GM19239 (cell line): ENCODE results near the gene SCD5.

Experiments used
- DNase-seq: peaks from one replicate; pipeline ENCODE4 v3.0.0; 2011; ENCODE audit warnings: low spot score; ENCODE audit not compliant: insufficient read length
- FAIRE-seq: peaks from 2 replicates; lab custom pipeline; 2011; peaks lifted over from hg19 to GRCh38; lab: Jason Lieb, UNC

Gene SCD5

DNA sequence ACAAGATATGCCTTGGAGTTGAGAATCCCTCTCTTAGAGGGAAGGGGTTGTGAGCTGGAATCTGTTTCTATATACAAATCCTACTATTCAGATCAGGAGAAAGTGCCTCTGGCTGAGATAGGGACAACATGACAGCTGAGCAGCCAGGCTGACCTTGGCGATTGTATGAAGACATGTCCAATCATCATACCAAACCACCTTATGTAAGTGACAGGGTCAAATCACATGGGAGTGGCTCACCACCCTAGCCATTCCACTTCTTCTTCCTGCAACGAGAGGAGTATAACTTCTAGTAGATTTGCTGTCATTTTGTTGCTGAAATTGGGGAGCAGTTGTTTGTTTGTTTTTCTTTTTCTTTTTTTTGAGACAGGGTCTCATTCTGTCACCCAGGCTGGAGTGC lies 188.6 kb downstream of the SCD5 start:
- FAIRE-seq (no peak), DNase-seq (no peak)

- no peak for FAIRE-seq
- no peak for DNase-seq
Measured at GRCh38 chr4:82606622-82607021, 192.0 kb downstream of the SCD5 start.

- DNase-seq (no peak), FAIRE-seq (no peak)
Measured at GRCh38 chr4:82604522-82604921, 194.1 kb downstream of the SCD5 start.

DNA sequence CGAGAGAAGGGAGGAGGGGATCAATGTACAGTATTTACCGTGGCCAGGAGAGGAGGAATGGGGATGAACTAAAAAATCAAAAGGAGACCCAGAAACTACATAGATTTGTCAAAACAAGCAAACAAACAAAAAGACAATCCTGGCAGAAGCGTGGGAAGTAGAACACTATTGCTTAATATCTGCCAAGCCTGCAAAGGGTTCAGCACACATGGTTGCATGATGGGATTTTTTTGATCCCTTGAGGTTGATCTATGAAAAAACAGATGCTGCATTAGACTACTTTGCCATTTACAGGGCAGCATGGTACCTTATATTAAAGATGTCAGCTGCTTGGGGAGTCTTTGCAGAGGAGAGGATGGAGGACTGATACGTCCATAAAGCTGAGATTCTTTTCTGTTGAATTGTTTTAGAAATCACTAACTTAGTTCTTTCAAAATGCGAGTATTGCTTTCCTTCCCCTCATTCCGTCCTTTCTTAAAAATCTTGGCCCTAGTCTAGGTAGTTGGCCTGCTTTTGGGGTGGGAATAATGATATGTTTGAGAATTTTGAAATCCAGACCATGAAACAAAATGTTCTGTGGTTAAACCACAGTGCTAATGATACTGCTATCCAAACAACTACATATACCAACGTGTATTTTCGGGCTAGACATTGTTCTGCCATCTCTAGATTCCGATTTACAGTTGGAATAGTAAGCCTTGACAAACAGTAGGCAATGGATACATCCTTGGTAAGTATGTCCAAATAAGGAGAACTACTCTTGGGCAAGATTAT lies 197.2 kb downstream of the SCD5 start:
- DNase-seq (no peak), FAIRE-seq (no peak)

GRCh38 chr4:82599336-82599735 lies 199.3 kb downstream of the SCD5 start:
- DNase-seq (no peak), FAIRE-seq (no peak)

GRCh38 chr4:82594456-82594855 lies 204.1 kb downstream of the SCD5 start:
- DNase-seq = no peak
- FAIRE-seq = no peak

GRCh38 chr4:82593411-82593810 lies 205.2 kb downstream of the SCD5 start:
- DNase-seq (no peak), FAIRE-seq (no peak)

GRCh38 chr4:82592639-82593038 lies 206.0 kb downstream of the SCD5 start:
- DNase-seq = no peak
- no peak for FAIRE-seq

DNA sequence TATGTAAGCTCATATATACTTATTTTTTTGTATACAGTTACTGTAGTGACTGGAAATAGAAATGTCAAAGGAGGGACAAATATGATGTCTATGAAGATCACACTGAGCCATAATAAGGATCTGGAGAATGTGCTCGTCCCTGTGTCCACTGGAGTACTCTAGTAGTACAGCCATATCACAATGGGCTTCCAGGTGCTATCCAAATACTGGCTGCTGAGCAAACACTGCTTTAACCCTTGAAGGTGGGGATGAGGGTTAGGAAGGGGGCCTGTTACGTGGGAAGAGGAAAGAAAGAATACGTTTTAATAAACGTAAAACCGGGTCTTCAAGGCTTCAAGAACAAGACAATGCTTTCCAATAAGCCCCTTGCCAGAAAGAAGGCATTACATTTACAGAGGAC lies 207.0 kb downstream of the SCD5 start:
- FAIRE-seq (no peak), DNase-seq (no peak)

GRCh38 chr4:82589756-82590155 lies 208.8 kb downstream of the SCD5 start:
- FAIRE-seq (no peak), DNase-seq (no peak)

DNA sequence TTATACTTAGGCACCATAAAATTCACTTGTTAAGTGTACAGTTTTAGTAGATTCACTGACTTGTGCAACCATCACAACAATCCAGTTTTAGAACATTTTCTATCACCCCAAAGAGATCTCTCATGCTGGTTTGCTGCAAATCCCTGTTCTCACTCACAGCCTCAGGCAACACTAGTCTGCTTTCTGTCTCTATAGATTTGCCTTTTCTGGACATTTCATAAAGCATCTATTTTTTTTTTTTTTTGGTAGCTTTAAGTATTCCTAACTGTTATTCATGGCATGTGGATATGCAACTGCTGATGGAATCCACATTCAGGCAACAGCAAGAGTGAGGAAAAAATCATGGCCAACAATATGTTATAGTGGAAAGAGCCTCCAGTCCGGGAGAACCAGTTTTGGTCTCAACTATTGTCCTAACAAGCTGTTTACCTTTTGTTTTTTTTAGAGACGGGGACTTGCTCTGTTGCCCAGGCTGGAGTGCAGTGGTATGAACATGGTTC lies 209.8 kb downstream of the SCD5 start:
- FAIRE-seq (no peak), DNase-seq (no peak)

GRCh38 chr4:82587826-82588540 lies 210.6 kb downstream of the SCD5 start:
- DNase-seq (no peak), FAIRE-seq (no peak)

GRCh38 chr4:82585690-82586435 lies 212.7 kb downstream of the SCD5 start:
- no peak for DNase-seq
- FAIRE-seq = no peak

- FAIRE-seq = no peak
- no peak for DNase-seq
Measured at GRCh38 chr4:82584931-82585330, 213.7 kb downstream of the SCD5 start.

DNA sequence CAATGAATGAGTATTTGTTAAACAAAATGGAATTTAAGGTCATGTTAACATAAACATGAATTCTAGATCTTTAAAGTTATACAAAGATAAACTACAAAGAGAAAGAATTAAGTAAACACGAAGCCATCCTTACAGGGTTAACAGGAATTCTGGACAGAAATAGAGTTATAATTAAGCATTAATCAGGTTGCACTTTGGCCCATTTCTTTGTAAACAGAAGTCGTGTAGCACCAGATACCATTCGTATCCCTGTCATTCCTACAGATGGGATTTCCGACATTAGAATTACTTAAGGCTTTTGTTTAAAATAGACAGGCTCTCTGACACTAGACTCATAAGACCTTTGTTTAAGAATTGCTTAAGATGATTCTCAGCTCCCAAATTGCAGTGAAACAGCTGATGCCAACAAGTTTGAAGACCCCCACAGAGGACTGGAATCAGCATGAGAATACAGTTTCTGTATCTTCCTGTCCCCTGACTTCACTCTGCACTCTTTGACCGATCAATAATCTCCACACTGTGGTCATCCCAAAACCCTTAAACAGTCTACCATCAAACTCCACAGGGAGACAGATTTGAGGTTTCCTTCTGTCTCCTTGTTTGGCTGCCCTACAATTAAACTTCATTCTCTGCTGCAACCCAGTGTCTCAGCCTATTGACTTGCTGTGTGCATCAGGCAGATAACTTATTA lies 214.6 kb downstream of the SCD5 start:
- no peak for DNase-seq
- FAIRE-seq = no peak

- DNase-seq (no peak), FAIRE-seq (no peak)
Measured at GRCh38 chr4:82579932-82580331, 218.7 kb downstream of the SCD5 start.
